Epithelial cell of proximal tubule (primary cell): ENCODE results near the gene MPC1L. TPM values are rescaled to one million over a fixed set of nuclear protein-coding genes. Genes with fewer than 3 reads are reported as not detected.
A peak's percentile ranks its signal among the peaks of the same experiment; 100 is the strongest.
"Not testable (repeated sequence)": the region's sequence is repeated elsewhere in the genome, so short reads cannot be mapped to it uniquely, and the experiment has no call there.

Experiments used
- DNase-seq: peaks from one replicate; pipeline ENCODE4 v3.0.0-alpha.2; 2011; ENCODE audit warnings: low read depth
- H3K4me3 ChIP-seq: 2 replicates; pipeline ENCODE4 v1.5.1; 2011; ENCODE audit warnings: low read depth, mild to moderate bottlenecking, low read length
- CTCF ChIP-seq: conservative IDR thresholded peaks from 2 replicates; pipeline ENCODE4 v1.5.1; 2012; ENCODE audit warnings: low read depth, mild to moderate bottlenecking, low read length
- total RNA-seq: library from RNA; depleted of rRNA; stranded (reverse); fragments of >200 nt; gene quantifications from 2 replicates; pipeline ENCODE4 v1.2.3, GENCODE V29; 2015

Gene MPC1L
- total RNA-seq, 1 donor from 2014 or later = not detected

GRCh38 chrX:40580537-40581335, 42.5 kb upstream of the MPC1L start, which contains the start of gene ATP6AP2:
ATP6AP2 (plus strand) TSS chrX:40580970; CDS start chrX:40581066, 96 bp downstream.
- no peak for TF ChIP-seq CTCF
- peak; percentile 46 for DNase-seq

GRCh38 chrX:40581336-40581920, 41.8 kb upstream of the MPC1L start:
- no peak for DNase-seq
- peak overlapping the region; percentile 74 for H3K4me3 ChIP-seq
- no peak for TF ChIP-seq CTCF

More at GRCh38 chrX:40580537-40581335, 42.5 kb upstream of the MPC1L start, which contains the start of gene ATP6AP2:
- peak within 1 kb of the TSS; percentile 74 for H3K4me3 ChIP-seq

- H3K4me3 ChIP-seq, DNase-seq: not testable (repeated sequence)
These were observed 41.0 kb upstream of the MPC1L start for GRCh38 chrX:40582178-40582577.

GRCh38 chrX:40582811-40583210, 40.4 kb upstream of the MPC1L start:
- H3K4me3 ChIP-seq = no peak overlapping the region
- DNase-seq = no peak
- TF ChIP-seq CTCF = no peak

GRCh38 chrX:40587623-40588022, 35.6 kb upstream of the MPC1L start:
- H3K4me3 ChIP-seq, DNase-seq: not testable (repeated sequence)

- not testable (repeated sequence) for H3K4me3 ChIP-seq, DNase-seq
These were observed 33.5 kb upstream of the MPC1L start for GRCh38 chrX:40589616-40590321.

GRCh38 chrX:40603446-40603845, 19.8 kb upstream of the MPC1L start:
- H3K4me3 ChIP-seq = no peak overlapping the region
- no peak for TF ChIP-seq CTCF

GRCh38 chrX:40607381-40607780, 15.8 kb upstream of the MPC1L start:
- TF ChIP-seq CTCF = no peak
- no peak overlapping the region for H3K4me3 ChIP-seq
- DNase-seq = no peak

More at GRCh38 chrX:40603446-40603845, 19.8 kb upstream of the MPC1L start:
- DNase-seq = no peak
